Skeletal muscle tissue (tissue), 4 donors: Measurements from ENCODE around the gene DOCK7. TPM values are rescaled to one million over a fixed set of nuclear protein-coding genes. Genes with fewer than 3 reads are reported as not detected.

ENCODE experiments used
- H3K27ac ChIP-seq: one replicate; pipeline ENCODE4 v1.7.0; 2013; ENCODE audit warnings: mild to moderate bottlenecking, low read depth, low read length, inconsistent platforms
- H3K27me3 ChIP-seq, 3 donors: one replicate each; pipeline ENCODE4 v1.7.0; 2013; ENCODE audit warnings: low read length in 3 of 3; ENCODE audit not compliant: control insufficient read depth in 3 of 3, insufficient read depth in 3 of 3
- H3K36me3 ChIP-seq, 3 donors: one replicate each; pipeline ENCODE4 v1.7.0; 2013; ENCODE audit warnings: low read length in 3 of 3; ENCODE audit not compliant: control insufficient read depth in 3 of 3, insufficient read depth in 3 of 3
- H3K4me1 ChIP-seq, 3 donors: one replicate each; pipeline ENCODE4 v1.7.0; 2013; ENCODE audit warnings: low read length in 3 of 3, mild to moderate bottlenecking in 3 of 3; ENCODE audit not compliant: control insufficient read depth in 3 of 3, insufficient read depth in 3 of 3
- H3K4me3 ChIP-seq, 3 donors: one replicate each; pipeline ENCODE4 v1.7.0; 2013; ENCODE audit warnings: low read length in 3 of 3
- H3K9ac ChIP-seq, 3 donors: one replicate each; pipeline ENCODE4 v1.7.0; 2013; ENCODE audit warnings: low read length in 3 of 3, mild to moderate bottlenecking in 3 of 3, moderate library complexity in 2 of 3, low read depth in 1 of 3
- H3K9me3 ChIP-seq, 3 donors: one replicate each; pipeline ENCODE4 v1.7.0; 2013; ENCODE audit warnings: low read length in 3 of 3; ENCODE audit not compliant: control insufficient read depth in 3 of 3
- total RNA-seq: library from RNA; depleted of rRNA; stranded (reverse); fragments of >200 nt; gene quantifications from one replicate; pipeline ENCODE4 v1.2.3, GENCODE V29; 2014
- donor health status: Osteomylitis.

The DOCK7 gene
- total RNA-seq, 1 donor from 2014 or later = 68.4 TPM

DNA sequence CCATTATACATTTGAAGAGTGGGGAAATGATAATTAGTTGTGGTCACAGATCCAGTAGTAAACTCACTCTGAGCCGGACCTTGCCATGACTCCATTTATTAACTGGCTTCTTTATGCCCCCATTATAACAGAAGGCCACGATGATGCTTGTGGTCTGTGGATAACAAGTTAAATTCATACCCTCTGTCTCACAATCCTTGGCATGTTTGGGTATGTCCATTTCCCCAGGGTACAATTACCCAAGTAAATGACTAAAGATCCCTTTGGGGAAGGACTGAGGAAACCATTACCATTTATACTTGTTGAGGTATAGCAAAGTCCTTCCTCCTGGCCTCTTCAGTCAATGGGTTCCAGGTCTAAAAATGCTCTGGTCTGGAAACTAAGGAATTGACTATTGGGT, 258.6 kb downstream of the DOCK7 start:
- no peaks in the 10 kb centered on the region for H3K36me3 ChIP-seq
- H3K27ac ChIP-seq = no peak overlapping the region
- no peak overlapping the region for H3K9ac ChIP-seq
- no peaks in the 10 kb centered on the region for H3K4me1 ChIP-seq
- no peaks in the 10 kb centered on the region for H3K9me3 ChIP-seq
- no peaks in the 10 kb centered on the region for H3K27me3 ChIP-seq
- no peak overlapping the region for H3K4me3 ChIP-seq

DNA sequence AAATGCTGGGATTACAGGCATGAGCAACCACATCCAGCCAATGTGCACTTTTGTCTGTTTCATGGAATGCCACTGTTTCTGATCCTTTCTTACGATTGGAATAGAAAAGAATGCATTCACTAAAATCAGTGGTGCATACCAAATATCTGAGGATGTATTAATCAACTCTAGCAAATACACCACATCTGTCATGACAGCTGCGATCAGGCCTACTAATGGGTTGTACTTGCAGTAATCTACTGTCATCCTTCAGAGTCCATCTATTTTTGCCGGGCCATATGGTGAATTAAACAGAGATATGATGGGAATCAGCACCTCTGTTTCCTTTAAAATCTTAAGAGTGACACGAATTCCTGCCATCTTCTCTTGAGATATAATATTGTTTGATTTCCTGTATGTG, 259.8 kb downstream of the DOCK7 start:
- H3K4me3 ChIP-seq = no peak overlapping the region
- no peak overlapping the region for H3K9ac ChIP-seq
- H3K4me1 ChIP-seq = no peaks in the 10 kb centered on the region
- no peaks in the 10 kb centered on the region for H3K27me3 ChIP-seq
- no peak overlapping the region for H3K27ac ChIP-seq
- H3K9me3 ChIP-seq = no peaks in the 10 kb centered on the region
- H3K36me3 ChIP-seq = no peaks in the 10 kb centered on the region

DNA sequence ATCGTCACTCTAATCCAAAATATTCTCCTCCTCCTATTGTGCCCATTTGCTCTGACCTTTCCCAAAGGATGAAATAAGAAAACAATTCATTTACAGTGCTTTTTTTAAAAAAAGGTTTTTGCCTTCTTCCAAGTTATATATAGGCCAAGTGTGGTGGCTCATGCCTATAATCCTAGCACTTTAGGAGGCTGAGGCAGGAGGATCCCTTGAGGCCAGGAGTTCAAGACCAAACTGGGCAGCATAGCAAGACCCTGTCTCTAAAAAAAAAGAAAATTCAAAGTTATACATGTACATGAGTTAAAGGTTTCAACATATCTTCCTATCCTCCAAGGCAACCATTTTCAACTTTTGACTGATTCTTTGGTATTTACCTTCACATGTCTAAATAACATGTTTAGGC, 261.4 kb downstream of the DOCK7 start:
- Histone ChIP-seq H3K4me3 (no peak overlapping the region), H3K27ac (no peak overlapping the region)

DNA sequence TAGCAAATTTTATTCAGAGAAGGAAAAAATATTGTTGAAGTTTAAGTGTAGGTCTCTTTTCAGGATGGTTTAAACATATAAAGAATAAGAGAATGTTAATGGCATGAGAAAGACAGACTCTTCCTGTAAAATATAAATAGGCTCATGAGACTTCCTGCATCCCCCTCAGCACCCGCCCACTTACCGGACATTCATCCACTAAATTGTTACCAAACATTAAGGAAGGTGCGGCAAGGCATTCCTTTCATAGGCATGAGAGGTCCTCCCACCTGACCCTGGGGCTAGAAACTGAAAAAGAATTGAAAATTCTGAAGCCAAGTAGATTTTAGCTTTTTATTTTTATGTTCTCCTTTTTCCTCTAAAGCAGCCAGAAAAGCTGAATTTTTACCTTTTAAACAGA, 261.9 kb downstream of the DOCK7 start:
- no peaks in the 10 kb centered on the region for H3K36me3 ChIP-seq
- no peak overlapping the region for H3K9ac ChIP-seq
- H3K4me1 ChIP-seq = no peaks in the 10 kb centered on the region
- no peak overlapping the region for H3K27ac ChIP-seq
- no peak overlapping the region for H3K4me3 ChIP-seq
- no peaks in the 10 kb centered on the region for H3K9me3 ChIP-seq
- H3K27me3 ChIP-seq = no peaks in the 10 kb centered on the region

More for the DNA sequence above, 261.4 kb downstream of the DOCK7 start:
- Histone ChIP-seq H3K36me3 (no peaks in the 10 kb centered on the region), H3K9ac (no peak overlapping the region), H3K4me1 (no peaks in the 10 kb centered on the region), H3K27me3 (no peaks in the 10 kb centered on the region), H3K9me3 (no peaks in the 10 kb centered on the region)

DNA sequence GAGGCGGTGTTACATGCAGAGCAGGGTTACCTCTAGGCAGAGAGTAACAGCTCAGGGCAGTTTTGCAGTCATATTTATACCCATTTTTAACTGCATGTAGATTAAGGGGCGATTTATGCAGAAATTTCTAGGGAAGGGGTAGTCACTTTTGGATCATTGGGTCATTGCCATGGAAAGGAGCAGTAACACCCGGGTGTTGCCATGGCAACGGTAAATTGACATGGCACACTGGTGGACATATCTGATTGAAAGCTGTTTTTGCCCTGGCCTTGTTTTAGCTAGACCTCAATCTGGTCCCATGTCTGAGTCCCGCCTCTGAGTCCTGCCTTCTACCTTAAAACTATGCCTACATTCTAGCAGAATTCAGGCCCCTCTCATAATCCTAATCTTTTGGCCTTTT, 263.1 kb downstream of the DOCK7 start:
- H3K4me1 ChIP-seq = no peaks in the 10 kb centered on the region
- no peaks in the 10 kb centered on the region for H3K36me3 ChIP-seq
- no peaks in the 10 kb centered on the region for H3K9me3 ChIP-seq
- H3K4me3 ChIP-seq = no peak overlapping the region
- no peak overlapping the region for H3K27ac ChIP-seq
- no peaks in the 10 kb centered on the region for H3K27me3 ChIP-seq
- no peak overlapping the region for H3K9ac ChIP-seq

DNA sequence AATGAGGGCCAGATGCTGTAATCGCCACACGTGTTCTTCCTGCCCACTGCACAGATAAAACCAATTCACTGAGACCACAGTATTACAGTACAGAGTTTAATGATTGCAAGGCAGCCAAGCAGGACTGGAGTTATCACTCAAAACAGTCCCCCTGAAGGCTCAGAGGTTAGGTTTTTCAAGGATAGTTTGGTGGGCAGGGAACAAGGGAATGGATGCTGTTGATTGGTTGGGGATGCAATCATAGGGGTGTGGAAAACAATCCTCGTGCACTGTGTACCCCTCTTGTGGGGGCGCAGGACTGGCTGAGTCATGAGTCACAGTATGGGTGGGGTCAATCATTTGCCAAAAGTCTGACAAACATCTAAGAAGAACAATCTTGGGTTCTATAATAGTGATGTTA, 263.8 kb downstream of the DOCK7 start:
- Histone ChIP-seq H3K27ac (no peak overlapping the region), H3K9me3 (no peaks in the 10 kb centered on the region), H3K4me1 (no peaks in the 10 kb centered on the region), H3K36me3 (no peaks in the 10 kb centered on the region), H3K4me3 (no peak overlapping the region), H3K9ac (no peak overlapping the region), H3K27me3 (no peaks in the 10 kb centered on the region)

DNA sequence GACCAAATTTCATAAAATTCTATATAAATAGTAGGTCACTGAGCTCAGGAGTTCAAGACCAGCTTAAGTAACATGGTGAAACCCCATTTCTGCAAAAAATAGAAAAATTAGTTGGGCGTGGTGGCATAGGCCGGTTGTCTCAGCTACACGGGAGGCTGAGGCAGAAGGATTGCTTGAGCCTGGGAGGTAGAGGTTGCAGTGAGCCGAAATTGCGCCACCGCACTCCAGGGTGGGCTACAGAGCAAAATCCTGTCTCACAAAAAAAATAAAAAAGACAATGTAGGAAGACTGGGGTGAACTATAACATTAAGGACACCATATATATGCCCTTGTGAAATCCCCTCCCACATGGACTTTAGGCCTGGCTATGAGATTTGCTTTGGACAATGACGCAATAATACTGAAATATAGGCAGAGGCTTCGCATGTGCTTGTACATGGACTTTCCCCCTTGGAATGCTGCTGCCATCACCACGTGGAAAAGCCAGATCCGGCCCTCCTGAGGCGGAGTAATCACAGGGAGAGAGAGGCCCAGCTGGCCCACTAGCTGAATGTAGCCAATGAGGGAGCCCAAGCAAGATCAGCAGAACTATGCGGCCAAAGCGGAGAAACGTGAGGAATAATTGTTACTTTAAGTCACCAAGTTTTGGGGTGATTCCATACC, 264.5 kb downstream of the DOCK7 start:
- Histone ChIP-seq H3K9me3 (no peaks in the 10 kb centered on the region), H3K27me3 (no peaks in the 10 kb centered on the region), H3K9ac (no peak overlapping the region), H3K36me3 (no peaks in the 10 kb centered on the region), H3K4me3 (no peak overlapping the region), H3K4me1 (no peaks in the 10 kb centered on the region), H3K27ac (no peak overlapping the region)

DNA sequence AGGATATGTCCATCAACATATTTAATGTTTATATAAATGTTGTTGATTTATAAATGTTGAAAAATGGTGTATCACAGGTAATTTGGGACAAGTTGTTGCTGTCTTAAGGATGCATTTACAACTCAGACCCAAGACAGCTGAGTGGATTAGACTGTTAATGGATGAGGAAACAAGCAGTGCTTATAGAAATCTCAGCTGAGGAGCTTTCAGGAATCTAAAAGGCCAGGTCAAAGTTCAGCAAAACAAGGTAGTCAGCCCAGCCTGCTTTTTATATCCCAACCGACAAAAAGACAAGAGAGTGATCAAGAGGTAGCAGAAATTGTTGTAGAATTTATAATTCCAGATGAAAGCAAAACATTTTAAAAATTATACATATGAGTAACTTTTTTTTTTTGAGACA, 268.0 kb downstream of the DOCK7 start:
- Histone ChIP-seq H3K27me3 (no peaks in the 10 kb centered on the region), H3K4me3 (no peak overlapping the region), H3K27ac (no peak overlapping the region), H3K9me3 (no peaks in the 10 kb centered on the region), H3K4me1 (no peaks in the 10 kb centered on the region), H3K36me3 (no peaks in the 10 kb centered on the region), H3K9ac (no peak overlapping the region)

DNA sequence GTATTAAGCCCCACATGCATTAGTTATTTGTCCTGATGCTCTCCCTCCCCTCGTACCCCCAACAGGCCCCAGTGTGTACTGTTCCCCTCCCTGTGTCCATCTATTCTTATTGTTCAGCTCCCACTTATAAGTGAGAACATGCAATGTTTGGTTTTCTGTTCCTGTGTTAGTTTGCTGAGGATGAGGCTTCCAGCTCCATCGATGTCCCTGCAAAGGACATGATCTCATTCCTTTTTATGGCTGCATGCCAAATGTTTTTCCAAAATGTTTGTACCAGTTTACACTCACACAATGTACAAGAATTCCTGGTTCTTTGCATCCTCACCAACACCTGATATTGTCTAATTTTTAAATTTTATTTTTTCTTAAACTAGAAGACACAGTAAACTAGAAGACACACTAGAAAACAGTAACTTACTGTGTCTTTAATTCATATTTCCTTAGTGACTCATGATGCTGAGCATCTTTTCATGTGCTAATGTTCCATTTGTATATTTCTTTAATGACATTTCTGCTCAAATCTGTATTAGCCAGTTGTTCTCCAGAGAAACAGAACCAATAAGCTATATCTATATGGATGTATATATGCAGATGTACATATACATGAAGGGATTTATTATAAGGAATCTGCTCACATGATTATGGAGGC, 270.7 kb downstream of the DOCK7 start:
- no peak overlapping the region for H3K27ac ChIP-seq
- no peaks in the 10 kb centered on the region for H3K27me3 ChIP-seq
- H3K4me1 ChIP-seq = no peaks in the 10 kb centered on the region
- H3K9me3 ChIP-seq = no peaks in the 10 kb centered on the region
- no peak overlapping the region for H3K9ac ChIP-seq
- no peak overlapping the region for H3K4me3 ChIP-seq
- no peaks in the 10 kb centered on the region for H3K36me3 ChIP-seq

DNA sequence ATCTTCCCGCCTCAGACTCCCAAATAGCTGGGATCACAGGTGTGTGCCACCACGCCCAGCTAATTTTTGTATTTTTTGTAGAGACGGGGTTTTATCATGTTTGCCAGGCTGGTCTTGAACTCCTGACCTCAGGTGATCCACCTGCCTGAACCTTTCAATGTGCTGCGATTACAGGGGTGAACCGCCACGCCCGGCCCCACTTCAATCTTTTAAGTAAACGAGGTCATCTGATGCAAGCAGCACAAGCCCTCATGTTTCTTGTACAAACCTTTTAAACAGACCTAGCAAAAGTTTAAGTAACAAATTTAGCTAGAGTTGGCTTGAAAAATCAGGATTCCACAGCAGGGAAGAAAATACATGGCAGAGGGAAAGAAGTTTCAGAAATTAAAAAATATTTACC, 272.5 kb downstream of the DOCK7 start:
- Histone ChIP-seq H3K4me1 (no peaks in the 10 kb centered on the region), H3K9ac (no peak overlapping the region), H3K27me3 (no peaks in the 10 kb centered on the region), H3K9me3 (no peaks in the 10 kb centered on the region), H3K27ac (no peak overlapping the region), H3K4me3 (no peak overlapping the region), H3K36me3 (no peaks in the 10 kb centered on the region)
